H1 (cell line): ENCODE data around the gene SERP1. TPM values are rescaled to one million over a fixed set of nuclear protein-coding genes. Genes with fewer than 3 reads are reported as not detected.
A peak's percentile ranks its signal among the peaks of the same experiment; 100 is the strongest.

Experiments
- BACH1 ChIP-seq: IDR thresholded peaks from 2 replicates; pipeline ENCODE4 v1.6.1; 2012; ENCODE audit warnings: low read length, improper control_type of control experiment
- BRCA1 ChIP-seq: IDR thresholded peaks from 2 replicates; pipeline ENCODE4 v1.6.1; 2012; ENCODE audit warnings: low read depth, low read length, improper control_type of control experiment
- CBX5 ChIP-seq: fragments of 300-800, 300-1000 bp; sonication (generic); IDR thresholded peaks from 2 replicates; pipeline ENCODE4 v1.7.1; 2016; ENCODE audit warnings: antibody characterized with exemption, low read length, low read depth
- CEBPB ChIP-seq: IDR thresholded peaks from 2 replicates; pipeline ENCODE4 v1.6.1; 2012; ENCODE audit warnings: low read depth, low read length
- CHD1 ChIP-seq: IDR thresholded peaks from 2 replicates; pipeline ENCODE4 v1.6.1; 2012; ENCODE audit warnings: low read depth, low read length, improper control_type of control experiment
- CREB1 ChIP-seq: IDR thresholded peaks from 2 replicates; pipeline ENCODE4 v1.6.1; 2012; ENCODE audit warnings: inconsistent platforms
- EGR1 ChIP-seq: IDR thresholded peaks from 2 replicates; pipeline ENCODE4 v1.6.1; 2011; ENCODE audit warnings: low read depth, low read length, borderline replicate concordance
- HDAC2 ChIP-seq, 2 experiments: fragments of 300-600 bp in 1 of 2; sonication (generic) in 1 of 2; IDR thresholded peaks; 2 replicates each; pipeline ENCODE4 v1.6.1; 2011 to 2012; ENCODE audit warnings: low read depth in 2 of 2, low read length in 2 of 2, mild to moderate bottlenecking in 2 of 2, moderate library complexity in 2 of 2, borderline replicate concordance in 1 of 2, inconsistent platforms in 1 of 2
- HDAC6 ChIP-seq: IDR thresholded peaks from one replicate; pipeline ENCODE4 v1.7.1; 2012; ENCODE audit warnings: low read depth, mild to moderate bottlenecking, inconsistent platforms, low read length, moderate library complexity
- JUND ChIP-seq: IDR thresholded peaks from 2 replicates; pipeline ENCODE4 v1.6.1; 2011; ENCODE audit warnings: mild to moderate bottlenecking, improper control_type of control experiment, low read length
- KDM1A ChIP-seq: fragments of 200-600, 300-600 bp; sonication (generic); IDR thresholded peaks from 2 replicates; pipeline ENCODE4 v1.7.1; 2016; ENCODE audit warnings: mild to moderate bottlenecking, low read length, borderline replicate concordance
- KDM4A ChIP-seq: IDR thresholded peaks from one replicate; pipeline ENCODE4 v1.7.1; 2012; ENCODE audit warnings: low read depth, mild to moderate bottlenecking, moderate library complexity, low read length, inconsistent platforms; ENCODE audit not compliant: severe bottlenecking
- PHF8 ChIP-seq: fragments of 200-600 bp; sonication (generic); conservative IDR thresholded peaks from 2 replicates; pipeline ENCODE4 v1.7.1; 2012; ENCODE audit warnings: low read depth, mild to moderate bottlenecking, inconsistent platforms, low read length, moderate library complexity
- RAD21 ChIP-seq, 2 experiments: IDR thresholded peaks in 1 of 2; conservative IDR thresholded peaks in 1 of 2; 2 replicates each; pipeline ENCODE4 v1.6.1; 2011; ENCODE audit warnings: low read depth in 2 of 2, low read length in 2 of 2, improper control_type of control experiment in 1 of 2, inconsistent platforms in 1 of 2, mild to moderate bottlenecking in 1 of 2, moderate library complexity in 1 of 2
- RBBP5 ChIP-seq: IDR thresholded peaks from 2 replicates; pipeline ENCODE4 v1.7.1; 2012; ENCODE audit warnings: low read depth, mild to moderate bottlenecking, inconsistent platforms, low read length, moderate library complexity, borderline replicate concordance
- RFX5 ChIP-seq: IDR thresholded peaks from 2 replicates; pipeline ENCODE4 v1.6.1; 2011; ENCODE audit warnings: low read depth, low read length, improper control_type of control experiment, borderline replicate concordance
- SAP30 ChIP-seq: fragments of 300-600 bp; sonication (generic); IDR thresholded peaks from 2 replicates; pipeline ENCODE4 v1.7.1; 2012; ENCODE audit warnings: low read length, moderate library complexity, mild to moderate bottlenecking, inconsistent platforms; ENCODE audit not compliant: insufficient read depth, insufficient replicate concordance
- SIN3A ChIP-seq, 2 experiments: IDR thresholded peaks in 1 of 2; conservative IDR thresholded peaks in 1 of 2; 2 replicates each; pipeline ENCODE4 v1.6.1; 2011 to 2012; ENCODE audit warnings: low read length in 2 of 2, improper control_type of control experiment in 1 of 2, low read depth in 1 of 2, mild to moderate bottlenecking in 1 of 2
- SIRT6 ChIP-seq: IDR thresholded peaks from one replicate; pipeline ENCODE4 v1.7.1; 2012; ENCODE audit warnings: low read length, inconsistent platforms
- SP2 ChIP-seq: IDR thresholded peaks from 2 replicates; pipeline ENCODE4 v1.6.1; 2012; ENCODE audit warnings: mild to moderate bottlenecking, low read length, inconsistent platforms
- YY1 ChIP-seq: IDR thresholded peaks from 2 replicates; pipeline ENCODE4 v1.6.1; 2011; ENCODE audit warnings: low read depth, mild to moderate bottlenecking, low read length
- polyA plus RNA-seq, 7 experiments: library from polyadenylated mRNA; depleted of rRNA in 3 of 7; stranded (reverse) in 5 of 7; unstranded in 2 of 7; fragments of >200 nt in 5 of 7; fragments of 200-250 nt in 2 of 7; gene quantifications; 1 replicate in 5 of 7; 2 replicates in 1 of 7; 4 replicates in 1 of 7; pipeline versions ENCODE4 v1.2.1 to v1.2.3, GENCODE V29; 2011 to 2013; ENCODE audit warnings: missing spikeins in 2 of 7, mixed read lengths in 2 of 7
- total RNA-seq: library from RNA; stranded (reverse); fragmentation: NEBNext Ultra II Directional; extraction: Animal tissue kit (Norgen Biotek cat#: 25700); gene quantifications from 2 replicates; pipeline ENCODE4 v1.2.1, GENCODE V29; 2021
- TF ChIP-seq, protein P1 (sequence below): IDR thresholded peaks from 2 replicates; pipeline ENCODE4 v1.6.1; 2011; ENCODE audit warnings: low read depth, mild to moderate bottlenecking, low read length; ENCODE audit not compliant: insufficient read depth
- TF ChIP-seq, protein P2 (sequence below): IDR thresholded peaks from 2 replicates; pipeline ENCODE4 v1.6.1; 2012; ENCODE audit warnings: inconsistent platforms

The SERP1 gene
- total and polyA plus RNA-seq, 2 of the 8 experiments (the other 6 are each of a cell fraction or from before 2014, with no cell fraction given), result 90.3 to 98.2 TPM

DNA sequence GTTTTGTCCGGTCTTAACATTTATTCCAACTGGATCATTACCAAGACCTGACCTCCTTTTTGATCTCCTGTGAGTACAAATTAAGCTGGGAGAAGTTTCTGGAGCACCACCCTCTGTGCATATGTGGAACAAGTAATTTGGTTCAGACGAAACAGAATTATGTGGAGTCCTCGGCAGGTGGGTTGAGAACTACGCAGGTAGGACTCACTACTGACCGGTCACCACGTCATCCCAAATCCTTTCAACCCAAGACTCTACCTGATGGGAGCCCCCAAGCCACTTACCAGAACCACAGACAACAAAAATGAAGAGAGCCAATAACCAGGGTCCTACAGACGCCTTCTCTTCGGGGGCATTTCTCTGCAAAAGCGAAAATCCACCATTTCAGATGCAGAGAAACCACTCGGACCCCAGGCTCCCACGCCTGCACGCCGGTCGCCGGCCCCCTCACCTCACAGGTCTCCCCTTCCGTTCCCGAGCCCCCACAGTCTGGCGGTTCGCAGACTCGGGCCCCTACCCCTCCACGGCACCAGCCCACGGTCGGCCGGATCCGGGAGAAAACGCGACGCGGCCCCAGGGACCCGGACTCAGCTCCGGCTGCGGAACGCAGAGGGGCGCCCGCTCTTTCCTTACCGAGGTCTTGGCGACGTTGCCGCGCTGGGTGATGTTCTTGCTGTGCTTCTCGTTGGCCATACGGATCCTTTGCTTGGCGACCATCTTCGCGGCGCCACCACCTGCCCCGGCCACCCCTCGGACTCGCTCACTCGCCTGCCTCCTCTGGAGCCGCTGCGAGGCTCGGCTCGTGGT, 674 bp downstream of the SERP1 start (continued):
- no peak for TF ChIP-seq PHF8
- TF ChIP-seq, protein P1, sequence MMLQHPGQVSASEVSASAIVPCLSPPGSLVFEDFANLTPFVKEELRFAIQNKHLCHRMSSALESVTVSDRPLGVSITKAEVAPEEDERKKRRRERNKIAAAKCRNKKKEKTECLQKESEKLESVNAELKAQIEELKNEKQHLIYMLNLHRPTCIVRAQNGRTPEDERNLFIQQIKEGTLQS, result no peak
- TF ChIP-seq HDAC2 (IDR thresholded peaks at IDR 0.05; ENCODE audit: borderline replicate concordance in 1 of 2, low read depth in 2 of 2, low read length in 2 of 2), result no peak
- TF ChIP-seq SIRT6, result no peak
- no peak for TF ChIP-seq CHD1
- TF ChIP-seq CBX5, result no peak
- TF ChIP-seq JUND, result no peak
- TF ChIP-seq RAD21 (IDR thresholded peaks at IDR 0.05 in 1 of 2, conservative IDR thresholded peaks at IDR 0.05 in 1 of 2; ENCODE audit: low read depth in 2 of 2, low read length in 2 of 2), result no peak
- no peak for TF ChIP-seq SP2
- 0 out of 4 replicates have a peak, but pooled peaks of 1 of the 2 experiments have one; percentile 40 for TF ChIP-seq SIN3A (conservative IDR thresholded peaks at IDR 0.05 in 1 of 2, IDR thresholded peaks at IDR 0.05 in 1 of 2; ENCODE audit: low read depth in 1 of 2, low read length in 2 of 2)
- no peak for TF ChIP-seq RFX5
- TF ChIP-seq KDM1A, result no peak
- 0 out of 2 replicates have a peak, but pooled peaks have one; percentile 19 for TF ChIP-seq CREB1
- TF ChIP-seq EGR1, result no peak
- TF ChIP-seq KDM4A, result no peak
- no peak for TF ChIP-seq BRCA1
- no peak for TF ChIP-seq BACH1
- TF ChIP-seq SAP30, result no peak
- TF ChIP-seq RBBP5, result no peak
- TF ChIP-seq HDAC6, result no peak
- TF ChIP-seq, protein P2, sequence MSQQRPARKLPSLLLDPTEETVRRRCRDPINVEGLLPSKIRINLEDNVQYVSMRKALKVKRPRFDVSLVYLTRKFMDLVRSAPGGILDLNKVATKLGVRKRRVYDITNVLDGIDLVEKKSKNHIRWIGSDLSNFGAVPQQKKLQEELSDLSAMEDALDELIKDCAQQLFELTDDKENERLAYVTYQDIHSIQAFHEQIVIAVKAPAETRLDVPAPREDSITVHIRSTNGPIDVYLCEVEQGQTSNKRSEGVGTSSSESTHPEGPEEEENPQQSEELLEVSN, result peak; percentile 10; the same call in 1 of the 2 replicates
- TF ChIP-seq YY1, result no peak
- no peak for TF ChIP-seq CEBPB
